ENCODE data around the gene GCN1.

DNA sequence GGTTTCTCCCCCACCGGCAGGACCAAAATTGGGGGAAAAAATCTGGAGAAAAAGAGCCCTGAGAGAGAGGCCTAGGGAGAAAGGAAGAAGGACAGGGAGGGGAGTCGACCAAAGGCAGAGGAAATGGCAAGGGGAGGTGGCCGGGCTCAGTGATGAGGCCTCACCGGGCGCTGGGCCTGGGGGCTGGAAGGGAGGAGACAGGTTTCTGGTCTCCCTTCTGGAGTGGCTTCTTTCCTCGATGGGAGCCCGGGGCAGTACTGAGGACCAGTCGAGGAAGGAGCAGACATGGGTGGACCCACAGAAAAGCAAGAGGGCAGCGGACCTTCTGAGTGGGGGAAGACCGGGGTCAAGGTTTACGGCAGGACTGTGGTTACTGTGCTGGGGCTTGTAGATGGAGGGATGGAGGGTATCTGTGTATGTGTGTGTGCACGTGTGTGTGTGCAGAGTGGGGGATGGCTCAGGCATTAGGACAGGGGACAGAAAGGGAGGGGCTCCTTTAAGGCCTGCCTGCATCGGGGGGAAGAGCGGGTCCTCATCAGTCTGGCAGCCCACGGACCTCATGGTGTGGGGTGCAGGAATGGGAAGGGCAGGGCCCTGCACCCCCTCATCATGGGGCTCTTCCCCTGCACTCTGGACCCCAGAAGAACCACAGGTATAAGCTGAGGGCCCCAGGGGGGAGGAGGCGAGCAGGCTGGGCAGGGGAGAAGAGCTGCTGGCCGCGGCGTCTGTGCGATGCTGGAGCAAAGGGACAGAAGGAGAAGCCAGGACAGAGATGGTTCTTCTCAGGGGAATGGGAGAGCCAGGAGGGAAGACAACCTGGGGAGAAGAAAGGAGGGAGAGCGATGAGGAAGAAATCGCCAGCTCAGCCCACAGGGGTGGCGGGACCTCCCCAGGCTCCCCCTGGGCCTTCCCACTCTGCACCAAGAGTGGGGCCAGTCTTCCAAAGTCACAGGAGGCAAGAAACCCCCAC, 21.5 kb upstream of the GCN1 start:
- no peak for TF ChIP-seq POLR2A (IDR thresholded peaks at IDR 0.05; ENCODE audit: low read depth, low read length)
- TF ChIP-seq POLR2AphosphoS5 (IDR thresholded peaks at IDR 0.05; ENCODE audit: low read depth, low read length): no peak; the same call in 1 of the 2 replicates
- TF ChIP-seq TAF1 (IDR thresholded peaks at IDR 0.05; ENCODE audit: borderline replicate concordance, low read depth, low read length): no peak

Measured in GM12892 (cell line).